ENCODE data around the gene C3orf22. TPM values are rescaled to one million over a fixed set of nuclear protein-coding genes. Genes with fewer than 3 reads are reported as not detected.

Gene C3orf22
- total and polyA plus RNA-seq, 9 of the 15 experiments (the other 6 are each of a cell fraction or from before 2014, with no cell fraction given) = not detected

GRCh38 chr3:126551839-126552687, 6.7 kb downstream of the C3orf22 start (continued):
- TF ChIP-seq ZFX (CRISPR knock-in tag; IDR thresholded peaks at IDR 0.05) (no peak), ZNF212 (CRISPR knock-in tag; IDR thresholded peaks at IDR 0.05) (no peak), TRIM25 (IDR thresholded peaks at IDR 0.05; ENCODE audit: borderline replicate concordance) (no peak), CCAR2 (IDR thresholded peaks at IDR 0.05; ENCODE audit: low read depth, low read length) (no peak), ETV5 (CRISPR knock-in tag; IDR thresholded peaks at IDR 0.05; ENCODE audit: low read depth) (no peak), THRB (CRISPR knock-in tag; conservative IDR thresholded peaks at IDR 0.05) (no peak), CTBP1 (IDR thresholded peaks at IDR 0.05; ENCODE audit: borderline replicate concordance) (no peak), TFE3 (CRISPR knock-in tag; IDR thresholded peaks at IDR 0.05) (no peak), ZFP1 (CRISPR knock-in tag; IDR thresholded peaks at IDR 0.05) (no peak)

Measured in K562 (cell line).